Type B pancreatic cell (in vitro differentiated cells): ENCODE results near the gene OR2V2. TPM values are rescaled to one million over a fixed set of nuclear protein-coding genes. Genes with fewer than 3 reads are reported as not detected.

Source experiments
- DNase-seq: peaks from one replicate; pipeline ENCODE4 v3.0.0; 2021; ENCODE audit warnings: mixed read lengths; ENCODE audit not compliant: unreplicated experiment; ENCODE audit errors: extremely low spot score
- H3K27ac Mint-ChIP-seq: 2 replicates; pipeline ENCODE4 v1.8.0; 2021; ENCODE audit warnings: mild to moderate bottlenecking, mixed read lengths
- H3K27me3 Mint-ChIP-seq: 2 replicates; pipeline ENCODE4 v1.8.0; 2021; ENCODE audit warnings: mixed read lengths
- H3K36me3 Mint-ChIP-seq: 2 replicates; pipeline ENCODE4 v1.8.0; 2021; ENCODE audit warnings: mixed read lengths
- H3K4me1 Mint-ChIP-seq: one replicate; pipeline ENCODE4 v1.8.0; 2021; ENCODE audit warnings: mixed read lengths; ENCODE audit not compliant: unreplicated experiment
- H3K4me3 Mint-ChIP-seq: 2 replicates; pipeline ENCODE4 v1.8.0; 2021; ENCODE audit warnings: mild to moderate bottlenecking, mixed read lengths
- H3K9me3 Mint-ChIP-seq: 2 replicates; pipeline ENCODE4 v1.8.0; 2021; ENCODE audit warnings: mixed read lengths
- total RNA-seq: library from RNA; stranded (reverse); gene quantifications from 2 replicates; pipeline ENCODE4 v1.2.1, GENCODE V29; 2021; ENCODE audit warnings: low replicate concordance
- TF ChIP-seq, protein P1 (sequence below): fragments of 200-600 bp; sonication (generic); conservative IDR thresholded peaks from 2 replicates; pipeline ENCODE4 v1.5.0; 2021; ENCODE audit warnings: antibody characterized with exemption, mild to moderate bottlenecking

Gene OR2V2
- total RNA-seq, 1 donor from 2014 or later, result not detected

DNA sequence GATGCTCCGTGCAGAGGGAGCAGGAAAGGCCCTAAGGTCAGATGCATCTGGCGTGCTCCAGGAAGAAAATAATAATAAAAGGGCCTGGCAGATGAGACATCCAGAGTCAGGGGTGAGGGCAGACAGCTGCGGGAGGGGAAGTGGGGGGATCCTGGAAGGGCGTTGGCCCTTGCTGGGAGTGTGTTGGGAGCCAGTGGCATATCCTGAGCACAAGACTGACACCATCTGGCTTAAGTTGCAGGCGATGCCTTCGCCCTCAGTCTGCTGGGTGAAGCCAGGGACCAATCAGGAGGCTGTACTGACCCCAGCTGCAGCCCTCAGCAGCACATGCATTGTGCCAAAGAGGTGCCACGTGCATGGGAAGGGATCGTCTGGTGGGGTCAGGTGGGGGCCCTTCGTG, 3.8 kb downstream of the OR2V2 start:
- Mint-ChIP-seq H3K27me3 (peaks cover 81% of the 10 kb centered on the region), H3K4me1 (no peaks in the 10 kb centered on the region), H3K27ac (no peak overlapping the region), H3K9me3 (no peaks in the 10 kb centered on the region), H3K36me3 (no peaks in the 10 kb centered on the region), H3K4me3 (no peak overlapping the region)
- DNase-seq, result no peak
- TF ChIP-seq, protein P1, sequence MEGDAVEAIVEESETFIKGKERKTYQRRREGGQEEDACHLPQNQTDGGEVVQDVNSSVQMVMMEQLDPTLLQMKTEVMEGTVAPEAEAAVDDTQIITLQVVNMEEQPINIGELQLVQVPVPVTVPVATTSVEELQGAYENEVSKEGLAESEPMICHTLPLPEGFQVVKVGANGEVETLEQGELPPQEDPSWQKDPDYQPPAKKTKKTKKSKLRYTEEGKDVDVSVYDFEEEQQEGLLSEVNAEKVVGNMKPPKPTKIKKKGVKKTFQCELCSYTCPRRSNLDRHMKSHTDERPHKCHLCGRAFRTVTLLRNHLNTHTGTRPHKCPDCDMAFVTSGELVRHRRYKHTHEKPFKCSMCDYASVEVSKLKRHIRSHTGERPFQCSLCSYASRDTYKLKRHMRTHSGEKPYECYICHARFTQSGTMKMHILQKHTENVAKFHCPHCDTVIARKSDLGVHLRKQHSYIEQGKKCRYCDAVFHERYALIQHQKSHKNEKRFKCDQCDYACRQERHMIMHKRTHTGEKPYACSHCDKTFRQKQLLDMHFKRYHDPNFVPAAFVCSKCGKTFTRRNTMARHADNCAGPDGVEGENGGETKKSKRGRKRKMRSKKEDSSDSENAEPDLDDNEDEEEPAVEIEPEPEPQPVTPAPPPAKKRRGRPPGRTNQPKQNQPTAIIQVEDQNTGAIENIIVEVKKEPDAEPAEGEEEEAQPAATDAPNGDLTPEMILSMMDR, result no peak

GRCh38 chr5:181152406-181152805, 5.0 kb downstream of the OR2V2 start:
- H3K4me3 Mint-ChIP-seq, result no peak overlapping the region
- no peak for DNase-seq
- TF ChIP-seq, protein P1, result no peak
- H3K4me1 Mint-ChIP-seq, result no peaks in the 10 kb centered on the region
- no peak overlapping the region for H3K27ac Mint-ChIP-seq
- H3K9me3 Mint-ChIP-seq, result no peaks in the 10 kb centered on the region
- H3K27me3 Mint-ChIP-seq, result peaks cover 84% of the 10 kb centered on the region
- no peaks in the 10 kb centered on the region for H3K36me3 Mint-ChIP-seq

DNA sequence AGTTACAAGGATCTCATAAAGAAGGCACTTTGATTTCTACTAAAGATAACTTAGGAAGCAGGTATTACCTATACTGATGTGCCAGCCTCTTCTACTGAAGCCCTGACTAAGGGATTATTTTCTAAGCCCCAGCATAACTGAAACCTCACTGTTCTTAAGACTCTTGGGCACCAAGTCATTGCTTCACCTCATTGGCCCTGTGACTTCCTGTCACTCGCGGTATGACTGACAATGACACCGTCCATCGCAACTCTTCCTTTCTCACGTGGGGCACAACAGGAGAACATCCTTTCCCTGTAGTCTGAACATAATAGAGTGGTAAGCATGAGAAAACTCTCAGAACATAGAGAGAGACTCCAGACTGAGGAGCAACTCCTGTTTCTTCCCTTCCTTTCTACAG, 6.4 kb downstream of the OR2V2 start:
- Mint-ChIP-seq H3K4me1 (no peaks in the 10 kb centered on the region), H3K36me3 (no peaks in the 10 kb centered on the region), H3K4me3 (no peak overlapping the region), H3K27ac (no peak overlapping the region), H3K9me3 (no peaks in the 10 kb centered on the region), H3K27me3 (peaks cover 81% of the 10 kb centered on the region)
- TF ChIP-seq, protein P1, result no peak
- no peak for DNase-seq

- Mint-ChIP-seq H3K9me3 (no peaks in the 10 kb centered on the region), H3K27ac (no peak overlapping the region), H3K36me3 (no peaks in the 10 kb centered on the region), H3K27me3 (peaks cover 61% of the 10 kb centered on the region), H3K4me3 (no peak overlapping the region), H3K4me1 (peaks cover 9% of the 10 kb centered on the region)
- TF ChIP-seq, protein P1, result no peak
- DNase-seq, result no peak
Measured at GRCh38 chr5:181156758-181157157, 9.4 kb downstream of the OR2V2 start.

- TF ChIP-seq, protein P1, result no peak
- no peaks in the 10 kb centered on the region for H3K9me3 Mint-ChIP-seq
- DNase-seq, result no peak
- H3K27ac Mint-ChIP-seq, result no peak overlapping the region
- peaks cover 12% of the 10 kb centered on the region for H3K4me1 Mint-ChIP-seq
- H3K4me3 Mint-ChIP-seq, result no peak overlapping the region
- peaks cover 65% of the 10 kb centered on the region for H3K27me3 Mint-ChIP-seq
- H3K36me3 Mint-ChIP-seq, result no peaks in the 10 kb centered on the region
Measured at GRCh38 chr5:181158869-181159268, 11.5 kb downstream of the OR2V2 start.
